ENCODE data around the gene HNRNPD.
"Not testable (repeated sequence)": the region's sequence is repeated elsewhere in the genome, so short reads cannot be mapped to it uniquely, and the experiment has no call there.

The HNRNPD gene

DNA sequence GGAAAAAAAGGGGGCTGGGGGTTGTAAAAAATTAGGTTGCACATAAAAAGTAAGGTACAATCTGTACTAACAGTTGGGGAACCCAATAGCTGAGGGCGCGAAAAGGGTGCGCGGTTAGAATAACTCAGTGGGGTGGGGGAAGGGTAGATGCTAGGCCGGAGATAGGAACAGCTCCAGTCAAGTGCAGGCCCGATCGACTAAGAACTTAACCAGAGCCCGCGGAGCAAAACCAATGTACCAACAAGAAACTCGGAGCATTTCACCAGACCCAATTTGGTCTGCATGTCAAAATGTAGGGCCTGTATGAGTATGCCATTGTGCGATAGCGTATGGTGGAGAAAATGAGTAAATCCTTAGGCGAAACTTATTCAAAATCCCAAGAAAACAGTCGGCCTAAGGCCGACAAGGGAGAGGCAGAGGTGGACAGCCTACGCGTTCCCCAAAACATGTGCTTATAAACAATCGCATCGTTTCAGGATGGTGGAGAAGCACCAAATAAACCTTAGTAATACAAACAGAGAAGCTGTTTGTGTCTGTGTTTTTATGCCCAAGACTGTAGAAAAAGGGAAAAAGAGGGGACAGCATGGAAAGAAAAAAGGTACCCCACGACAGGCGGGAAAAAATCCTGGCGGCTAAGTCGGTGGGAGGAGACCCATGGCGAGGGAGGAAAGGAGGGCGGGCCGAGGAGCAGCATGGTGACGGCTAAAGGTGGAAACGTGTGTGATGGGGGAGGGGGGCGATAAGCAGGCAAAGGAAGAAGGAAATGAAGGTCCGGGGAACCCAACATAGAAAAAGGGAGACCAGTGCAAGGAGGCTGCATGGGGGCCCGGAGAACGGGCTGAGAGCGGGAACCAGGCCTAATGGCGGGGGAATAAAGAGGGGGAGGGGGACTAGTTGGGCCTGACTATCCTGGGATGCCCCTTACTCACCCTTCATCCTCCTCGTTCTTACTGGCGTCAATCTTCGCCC, 990 bp downstream of the HNRNPD start:
- peak; percentile 65 for DNase-seq

- no peak for DNase-seq
Observed at GRCh38 chr4:82371497-82371896, 2.3 kb downstream of the HNRNPD start.

DNA sequence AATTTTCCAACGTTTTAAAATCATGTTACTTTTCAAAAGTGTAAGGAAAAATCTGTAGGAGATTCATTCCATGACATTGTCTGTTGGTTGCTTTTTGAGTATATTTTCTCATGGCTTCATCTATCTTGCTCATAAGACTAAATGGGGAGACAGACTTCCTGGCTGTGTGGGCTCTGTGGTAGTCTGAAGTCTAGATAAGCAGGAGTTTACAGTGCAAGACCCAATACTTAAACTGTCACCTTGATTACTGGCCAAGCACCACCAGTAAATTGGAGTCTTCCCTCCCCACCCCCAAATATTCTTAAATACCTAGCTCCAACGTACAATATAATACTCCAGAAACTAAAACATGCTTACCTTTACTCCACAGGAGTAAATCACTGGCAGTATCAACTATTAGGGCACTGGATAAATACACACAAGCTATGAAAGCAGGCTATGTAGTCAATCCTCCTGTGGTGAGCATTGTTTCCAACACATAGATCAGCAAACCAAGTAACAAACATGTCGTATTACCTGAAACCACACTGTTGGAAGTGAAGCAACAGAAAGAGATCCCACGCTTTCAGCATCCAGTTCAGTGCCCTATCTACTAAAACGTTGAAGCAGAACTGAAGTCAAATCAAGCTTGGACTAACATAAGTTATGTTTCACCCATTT, 6.2 kb downstream of the HNRNPD start:
- no peak for DNase-seq

DNA sequence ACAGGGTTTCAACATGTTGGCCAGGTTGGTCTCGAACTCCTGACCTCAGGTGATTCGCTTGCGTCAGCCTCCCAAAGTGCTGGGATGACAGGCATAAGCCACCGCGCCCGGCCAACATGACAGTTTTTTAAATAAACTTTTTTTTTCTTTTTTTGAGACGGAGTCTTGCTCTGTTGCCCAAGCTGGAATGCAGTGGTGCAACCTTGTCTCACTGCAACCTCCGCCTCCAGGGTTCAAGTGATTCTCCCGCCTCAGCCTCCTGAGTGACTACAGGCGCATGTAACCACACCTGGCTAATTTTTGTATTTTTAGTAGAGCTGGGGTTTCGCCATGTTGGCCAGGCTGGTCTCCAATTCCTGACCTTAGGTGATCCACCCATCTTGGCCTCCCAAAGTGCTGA, 7.4 kb downstream of the HNRNPD start:
- not testable (repeated sequence) for DNase-seq

GRCh38 chr4:82363896-82364487, 9.8 kb downstream of the HNRNPD start:
- DNase-seq, result no peak

DNA sequence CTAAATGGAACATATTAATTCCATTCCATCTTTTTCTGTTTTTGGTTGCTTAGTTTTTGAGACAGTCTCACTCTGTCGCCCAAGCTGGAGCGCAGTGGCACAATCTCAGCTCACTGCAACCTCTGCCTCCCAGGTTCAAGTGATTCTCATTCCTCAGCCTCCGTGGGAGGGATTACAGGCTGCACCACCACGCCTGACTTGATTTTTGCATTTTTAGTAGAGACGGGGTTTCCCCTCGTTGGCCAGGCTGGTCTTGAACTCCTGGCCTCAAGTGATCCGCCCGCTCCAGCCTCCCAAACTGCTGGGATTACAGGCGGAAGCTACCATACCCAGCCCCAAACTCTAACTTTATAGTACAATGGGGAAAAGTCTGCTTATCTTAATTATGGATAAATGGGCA, 11.2 kb downstream of the HNRNPD start:
- DNase-seq, result no peak

DNA sequence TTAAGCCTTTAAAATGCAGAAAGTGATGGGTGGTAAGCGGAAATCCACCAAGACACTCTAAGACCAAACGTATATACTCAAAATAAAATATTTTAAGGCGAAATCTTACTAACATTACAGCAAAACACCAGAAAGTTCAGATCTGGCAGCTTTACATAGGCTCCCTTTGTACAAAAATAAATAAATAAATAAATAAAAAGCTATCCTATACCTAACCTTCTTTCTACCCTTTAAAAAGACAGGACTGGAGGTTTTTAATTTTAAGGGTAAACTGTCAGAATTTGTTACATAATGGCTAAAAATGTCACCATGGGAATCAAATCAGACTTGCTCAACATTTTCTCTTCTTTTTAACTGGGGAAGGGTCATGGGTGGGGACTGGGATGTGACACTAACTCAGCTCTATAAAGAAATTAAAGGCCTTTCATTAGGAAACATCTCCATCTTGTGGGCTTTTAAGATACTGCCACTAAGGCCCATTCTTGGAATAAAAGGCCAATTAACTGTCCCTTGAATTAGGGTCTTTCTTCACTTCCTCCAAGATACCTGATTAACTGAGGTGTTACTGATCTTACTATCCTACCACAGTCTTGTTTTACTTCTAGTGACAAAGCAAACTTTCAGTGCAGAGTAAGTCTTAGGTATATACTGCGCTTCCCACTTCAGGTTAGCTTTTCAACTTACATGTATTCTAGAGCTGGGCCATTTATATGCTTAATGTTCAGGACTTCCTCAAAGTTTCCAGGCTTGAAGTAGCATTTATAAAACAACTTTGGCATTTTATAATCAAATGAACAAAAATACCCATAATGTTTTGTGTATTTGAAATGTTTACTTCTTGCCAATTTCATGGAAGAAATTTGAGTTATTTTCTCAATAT, 13.3 kb downstream of the HNRNPD start:
- DNase-seq, result no peak

GRCh38 chr4:82358847-82359246, 14.9 kb downstream of the HNRNPD start:
- DNase-seq, result no peak

- DNase-seq, result no peak
Observed at GRCh38 chr4:82357640-82358039, 16.2 kb downstream of the HNRNPD start.

DNA sequence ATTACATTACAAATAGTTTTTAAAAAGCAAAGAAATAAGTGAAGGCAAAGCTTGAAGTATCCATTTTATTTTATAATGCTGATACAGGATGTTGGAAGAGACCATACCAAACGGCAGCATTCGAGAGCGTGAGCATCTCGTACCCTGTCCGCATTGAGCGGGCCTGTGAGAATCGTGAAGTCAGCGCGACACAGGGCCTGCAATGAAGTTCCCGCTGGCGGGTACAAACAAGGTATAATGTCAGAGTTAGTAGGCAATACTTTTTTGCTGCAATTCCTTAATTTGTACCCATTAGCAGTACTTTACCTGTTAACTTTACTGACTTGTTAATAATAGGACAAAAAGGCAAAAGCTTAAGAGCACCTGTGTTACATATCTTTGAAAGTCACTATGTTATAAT, 19.0 kb downstream of the HNRNPD start:
- DNase-seq, result no peak

DNA sequence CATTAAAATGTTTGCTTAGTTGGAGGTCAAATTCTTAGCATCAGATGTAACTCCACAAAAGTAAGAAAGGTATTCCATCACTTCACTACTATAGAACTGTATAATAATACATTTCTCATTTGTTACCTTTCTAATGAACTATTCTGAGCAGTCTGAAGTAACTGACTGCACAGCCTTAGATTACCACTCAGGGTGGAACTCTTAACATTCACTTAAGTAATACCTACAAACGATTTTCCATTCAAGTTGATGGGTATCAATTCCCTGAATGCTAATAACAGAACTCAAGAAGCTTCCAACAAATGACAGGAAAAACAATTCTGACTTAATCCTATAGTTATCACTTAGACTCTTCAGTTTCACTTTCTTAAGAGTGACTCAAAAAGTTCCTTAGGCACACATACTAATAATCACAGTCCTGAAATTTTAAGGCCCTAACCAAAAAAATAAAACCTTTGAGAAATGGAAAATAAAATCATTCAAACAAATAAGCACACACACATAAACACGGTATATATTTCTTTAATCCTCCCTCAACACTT, 20.9 kb downstream of the HNRNPD start:
- DNase-seq, result no peak

DNA sequence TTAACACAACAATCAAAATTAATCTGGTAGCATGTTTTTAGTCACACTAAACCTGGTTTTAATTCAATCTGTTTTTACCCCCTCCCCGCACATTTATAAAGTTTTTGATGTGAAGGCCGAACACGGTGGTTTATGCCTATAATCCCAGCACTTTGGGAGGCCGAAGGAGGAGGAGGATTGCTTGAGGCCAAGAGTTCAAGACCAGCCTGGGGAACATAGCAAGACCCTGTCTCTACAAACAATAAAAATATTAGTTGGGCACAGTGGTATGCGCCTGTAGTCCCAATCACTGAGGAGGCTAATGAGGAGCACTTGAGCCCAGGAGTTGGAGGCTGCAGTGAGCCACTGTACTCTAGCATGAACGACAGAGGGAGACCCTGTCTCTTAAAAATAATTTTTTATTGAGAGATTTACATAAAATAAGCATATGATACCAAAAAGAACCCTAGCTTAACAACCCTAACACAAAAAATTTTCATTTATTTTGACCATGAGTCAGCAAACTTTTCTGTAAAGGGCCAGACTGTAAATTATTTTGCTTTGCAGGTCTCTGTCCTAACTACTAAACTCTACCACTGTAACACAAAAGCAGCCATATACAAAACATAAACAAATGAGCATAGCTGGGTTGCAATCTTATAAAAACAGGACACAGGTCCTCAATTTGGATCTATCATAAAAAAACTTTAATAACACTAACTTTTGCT, 21.5 kb downstream of the HNRNPD start:
- no peak for DNase-seq

- no peak for DNase-seq
Observed at GRCh38 chr4:82346126-82346525, 27.7 kb downstream of the HNRNPD start.

GRCh38 chr4:82335043-82335442, 38.7 kb downstream of the HNRNPD start:
- DNase-seq, result no peak

- DNase-seq, result not testable (repeated sequence)
Observed at GRCh38 chr4:82333641-82334040, 40.1 kb downstream of the HNRNPD start.

GRCh38 chr4:82331814-82332213, 42.0 kb downstream of the HNRNPD start:
- no peak for DNase-seq

DNA sequence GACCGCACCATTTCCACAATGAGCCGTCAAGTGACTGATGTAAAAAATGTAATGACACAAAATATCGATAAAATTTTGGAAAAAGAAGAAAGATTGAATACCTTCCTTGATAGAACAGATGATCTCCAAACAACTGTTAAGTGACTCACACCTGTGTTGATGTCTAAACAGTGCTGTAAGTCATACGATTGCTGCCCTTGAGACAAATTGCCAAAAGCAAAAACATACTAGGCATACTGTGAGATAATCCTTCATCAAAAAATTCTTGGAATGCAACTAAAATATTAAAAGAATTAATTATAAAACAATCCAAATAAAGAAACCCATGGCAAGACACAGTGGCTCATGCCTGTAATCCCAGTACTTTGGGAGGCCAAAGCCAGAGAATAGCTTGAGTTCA, 53.4 kb downstream of the HNRNPD start:
- DNase-seq, result no peak

DNA sequence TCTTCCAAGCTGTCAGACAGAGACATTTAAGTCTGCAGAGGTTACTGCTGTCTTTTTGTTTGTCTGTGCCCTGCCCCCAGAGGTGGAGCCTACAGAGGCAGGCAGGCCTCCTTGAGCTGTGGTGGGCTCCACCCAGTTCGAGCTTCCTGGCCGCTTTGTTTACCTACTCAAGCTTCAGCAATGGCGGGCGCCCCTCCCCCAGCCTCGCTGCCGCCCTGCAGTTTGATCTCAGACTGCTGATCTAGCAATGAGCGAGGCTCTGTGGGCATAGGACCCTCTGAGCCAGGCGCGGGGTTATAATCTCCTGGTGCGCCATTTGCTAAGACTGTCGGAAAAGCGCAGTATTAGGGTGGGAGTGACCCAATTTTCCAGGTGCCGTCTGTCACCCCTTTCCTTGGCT, 70.7 kb downstream of the HNRNPD start:
- DNase-seq, result not testable (repeated sequence)
